Thoracic aorta (tissue), 2 donors: ENCODE data around the gene PRDM8. TPM values are rescaled to one million over a fixed set of nuclear protein-coding genes. Genes with fewer than 3 reads are reported as not detected.

Experiments used
- ATAC-seq: fragments of 150-250 bp; one replicate; pipeline ENCODE4 v1.8.0; 2017; ENCODE audit warnings: low read depth; ENCODE audit not compliant: insufficient number of reproducible peaks, low FRiP score
- DNase-seq: peaks from one replicate; pipeline ENCODE4 v3.0.0-alpha.2; 2020; ENCODE audit warnings: low spot score
- H3K27ac ChIP-seq, 2 donors: fragments of 200-600 bp; sonication (generic); 1 replicate in 1 of 2; 2 replicates in 1 of 2; pipeline ENCODE4 v1.5.1; 2016; ENCODE audit warnings: mild to moderate bottlenecking in 2 of 2, moderate library complexity in 2 of 2
- H3K27me3 ChIP-seq: fragments of 200-600 bp; sonication (generic); replicated peaks from 2 replicates; pipeline ENCODE4 v1.6.0; 2016; ENCODE audit warnings: mild to moderate bottlenecking; ENCODE audit not compliant: insufficient read depth
- H3K36me3 ChIP-seq: fragments of 200-600 bp; sonication (generic); one replicate; pipeline ENCODE4 v1.5.1; 2016
- H3K4me1 ChIP-seq, 2 donors: fragments of 200-600 bp; sonication (generic); 1 replicate in 1 of 2; 2 replicates in 1 of 2; pipeline versions ENCODE4 v1.5.1 to v1.6.0; 2016; ENCODE audit warnings: low read depth in 2 of 2, mild to moderate bottlenecking in 1 of 2; ENCODE audit not compliant: control insufficient read depth in 1 of 2
- H3K4me3 ChIP-seq: fragments of 200-600 bp; sonication (generic); 2 replicates; pipeline ENCODE4 v1.5.1; 2016; ENCODE audit warnings: mild to moderate bottlenecking
- H3K9me3 ChIP-seq: fragments of 200-600 bp; sonication (generic); 2 replicates; pipeline ENCODE4 v1.5.1; 2016
- CTCF ChIP-seq: fragments of 200-600 bp; sonication (generic); IDR thresholded peaks from one replicate; pipeline ENCODE4 v1.5.1; 2019; ENCODE audit warnings: antibody characterized with exemption
- total RNA-seq, 2 donors: library from RNA; depleted of rRNA; stranded (reverse); fragments of >200 nt; gene quantifications; one replicate each; pipeline versions ENCODE4 v1.1.0 to v1.2.3, GENCODE V29; 2016

Gene PRDM8
- total RNA-seq, 2 donors from 2014 or later: 2.7 to 3.7 TPM

- H3K36me3 ChIP-seq: no peaks in the 10 kb centered on the region
- ATAC-seq: peak; percentile 65
- no peak for DNase-seq
- no peak overlapping the region for H3K27ac ChIP-seq
- H3K27me3 ChIP-seq: peaks cover 13% of the 10 kb centered on the region
- peak overlapping the region; percentile 81 for H3K4me3 ChIP-seq
- peak; percentile 87 for TF ChIP-seq CTCF
- peaks cover 10 to 23% of the 10 kb centered on the region in 2 donors for H3K4me1 ChIP-seq
- H3K9me3 ChIP-seq: no peaks in the 10 kb centered on the region
These were observed 4.9 kb downstream of the PRDM8 start for GRCh38 chr4:80202190-80202711.

GRCh38 chr4:80202741-80203553 lies 5.6 kb downstream of the PRDM8 start:
- no peak for TF ChIP-seq CTCF
- Histone ChIP-seq H3K9me3 (no peaks in the 10 kb centered on the region), H3K36me3 (no peaks in the 10 kb centered on the region), H3K4me3 (peak overlapping the region; percentile 81), H3K27me3 (peaks cover 6% of the 10 kb centered on the region), H3K4me1 (peaks cover 3 to 17% of the 10 kb centered on the region in 2 donors), H3K27ac (no peak overlapping the region)
- ATAC-seq (peak; percentile 8), DNase-seq (no peak)

- TF ChIP-seq CTCF: no peak
- peaks cover 0 to 11% of the 10 kb centered on the region in 2 donors for H3K4me1 ChIP-seq
- no peak overlapping the region for H3K4me3 ChIP-seq
- no peak overlapping the region for H3K27ac ChIP-seq
- DNase-seq: no peak
- no peak for ATAC-seq
- H3K27me3 ChIP-seq: peaks cover 4% of the 10 kb centered on the region
- H3K36me3 ChIP-seq: no peaks in the 10 kb centered on the region
- no peaks in the 10 kb centered on the region for H3K9me3 ChIP-seq
These were observed 7.2 kb downstream of the PRDM8 start for GRCh38 chr4:80204433-80205011.

GRCh38 chr4:80206111-80206510 lies 8.8 kb downstream of the PRDM8 start:
- H3K36me3 ChIP-seq: no peaks in the 10 kb centered on the region
- TF ChIP-seq CTCF: no peak
- ATAC-seq (no peak), DNase-seq (no peak)
- no peak overlapping the region for H3K27ac ChIP-seq
- no peak overlapping the region for H3K4me3 ChIP-seq
- H3K27me3 ChIP-seq: peaks cover 4% of the 10 kb centered on the region
- no peaks in the 10 kb centered on the region for H3K9me3 ChIP-seq
- peaks cover 0 to 11% of the 10 kb centered on the region in 2 donors for H3K4me1 ChIP-seq

GRCh38 chr4:80206521-80207171 lies 9.3 kb downstream of the PRDM8 start:
- no peak for TF ChIP-seq CTCF
- DNase-seq (no peak), ATAC-seq (no peak)
- H3K9me3 ChIP-seq: no peaks in the 10 kb centered on the region
- H3K4me3 ChIP-seq: no peak overlapping the region
- H3K4me1 ChIP-seq: peaks cover 0 to 11% of the 10 kb centered on the region in 2 donors
- no peaks in the 10 kb centered on the region for H3K36me3 ChIP-seq
- H3K27ac ChIP-seq: no peak overlapping the region
- H3K27me3 ChIP-seq: peaks cover 4% of the 10 kb centered on the region
